ENCODE data around the gene STARD3NL.

DNA sequence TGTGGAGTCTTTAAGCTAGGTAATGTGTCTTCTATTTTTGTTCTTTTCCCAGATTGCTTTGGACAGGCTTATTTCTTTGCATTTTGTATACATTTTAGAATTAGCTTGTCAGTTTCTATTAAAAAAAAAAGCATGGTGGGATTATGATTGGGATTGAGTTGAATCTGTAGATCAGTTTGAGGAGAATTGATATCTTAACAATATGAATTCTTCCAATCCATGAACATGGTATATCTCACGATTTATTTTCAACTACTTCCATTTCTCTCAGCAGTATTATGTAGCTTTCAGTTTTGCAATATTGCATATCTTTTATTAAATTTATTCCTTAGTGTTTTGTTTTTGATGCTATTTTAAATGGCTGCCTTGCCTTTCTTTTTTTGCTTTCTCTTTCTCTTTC lies 13.7 kb downstream of the STARD3NL start:
- TF ChIP-seq CTCF (IDR thresholded peaks at IDR 0.05) (no peak), POLR2A (IDR thresholded peaks at IDR 0.05) (no peak)
